Muscle layer of duodenum (tissue), 2 donors: Measurements from ENCODE around the gene TBC1D17.
"Not testable (repeated sequence)": the region's sequence is repeated elsewhere in the genome, so short reads cannot be mapped to it uniquely, and the experiment has no call there.

ENCODE experiments used
- H3K27ac ChIP-seq: one replicate; pipeline ENCODE4 v1.7.0; 2013; ENCODE audit warnings: mild to moderate bottlenecking, low read length
- H3K27me3 ChIP-seq: one replicate; pipeline ENCODE4 v1.7.0; 2013; ENCODE audit warnings: low read depth, mild to moderate bottlenecking, control low read depth, low read length
- H3K36me3 ChIP-seq, 2 donors: one replicate each; pipeline ENCODE4 v1.7.0; 2013; ENCODE audit warnings: low read length in 2 of 2, control low read depth in 1 of 2, mild to moderate bottlenecking in 1 of 2; ENCODE audit not compliant: insufficient read depth in 2 of 2, control insufficient read depth in 1 of 2
- H3K4me1 ChIP-seq, 2 donors: one replicate each; pipeline ENCODE4 v1.7.0; 2013; ENCODE audit warnings: low read length in 2 of 2, mild to moderate bottlenecking in 2 of 2, control low read depth in 1 of 2, moderate library complexity in 1 of 2; ENCODE audit not compliant: insufficient read depth in 2 of 2, control insufficient read depth in 1 of 2
- H3K4me3 ChIP-seq, 2 donors: one replicate each; pipeline ENCODE4 v1.7.0; 2013; ENCODE audit warnings: low read length in 2 of 2, low read depth in 1 of 2, mild to moderate bottlenecking in 1 of 2
- H3K9me3 ChIP-seq, 2 donors: one replicate each; pipeline ENCODE4 v1.7.0; 2013; ENCODE audit warnings: low read length in 2 of 2, control low read depth in 1 of 2, mild to moderate bottlenecking in 1 of 2; ENCODE audit not compliant: control insufficient read depth in 1 of 2
- donor health status: healthy.

TBC1D17 gene

GRCh38 chr19:49918089-49918488 lies 40.6 kb downstream of the TBC1D17 start:
- peaks cover 0 to under 1% of the 10 kb centered on the region in 2 donors for H3K4me1 ChIP-seq
- peaks cover 0 to 55% of the 10 kb centered on the region in 2 donors for H3K36me3 ChIP-seq
- H3K4me3 ChIP-seq, result no peak overlapping the region
- no peak overlapping the region for H3K27ac ChIP-seq
- H3K9me3 ChIP-seq, result no peaks in the 10 kb centered on the region
- H3K27me3 ChIP-seq, result no peaks in the 10 kb centered on the region

GRCh38 chr19:49920624-49921363 lies 43.3 kb downstream of the TBC1D17 start:
- Histone ChIP-seq H3K4me1 (no peaks in the 10 kb centered on the region), H3K27ac (no peak overlapping the region), H3K9me3 (no peaks in the 10 kb centered on the region), H3K36me3 (peaks cover 6 to 52% of the 10 kb centered on the region in 2 donors), H3K4me3 (no peak overlapping the region), H3K27me3 (no peaks in the 10 kb centered on the region)

GRCh38 chr19:49921871-49922795 lies 44.6 kb downstream of the TBC1D17 start:
- Histone ChIP-seq H3K36me3 (peaks cover 11 to 47% of the 10 kb centered on the region in 2 donors), H3K4me1 (peaks cover 0 to 3% of the 10 kb centered on the region in 2 donors), H3K27me3 (no peaks in the 10 kb centered on the region), H3K4me3 (no peak overlapping the region), H3K27ac (no peak overlapping the region), H3K9me3 (no peaks in the 10 kb centered on the region)

- Histone ChIP-seq H3K27ac (no peak overlapping the region), H3K36me3 (peaks cover 18 to 50% of the 10 kb centered on the region in 2 donors), H3K4me1 (peaks cover 7 to 15% of the 10 kb centered on the region in 2 donors), H3K4me3 (no peak overlapping the region), H3K9me3 (no peaks in the 10 kb centered on the region), H3K27me3 (no peaks in the 10 kb centered on the region)
Observed at GRCh38 chr19:49923055-49924003, 45.8 kb downstream of the TBC1D17 start.

GRCh38 chr19:49924004-49924880 lies 46.7 kb downstream of the TBC1D17 start:
- Histone ChIP-seq H3K4me3 (no peak overlapping the region), H3K27me3 (no peaks in the 10 kb centered on the region), H3K9me3 (no peaks in the 10 kb centered on the region), H3K4me1 (peaks cover 7 to 20% of the 10 kb centered on the region in 2 donors), H3K27ac (no peak overlapping the region), H3K36me3 (peaks cover 18 to 46% of the 10 kb centered on the region in 2 donors)

- not testable (repeated sequence) for H3K4me3 ChIP-seq, H3K27ac ChIP-seq, H3K27me3 ChIP-seq, H3K9me3 ChIP-seq
- Histone ChIP-seq H3K4me1 (peaks cover 7 to 20% of the 10 kb centered on the region in 2 donors), H3K36me3 (peaks cover 18 to 46% of the 10 kb centered on the region in 2 donors)
Observed at GRCh38 chr19:49924881-49925210, 47.3 kb downstream of the TBC1D17 start.

GRCh38 chr19:49925486-49925885 lies 48.0 kb downstream of the TBC1D17 start:
- H3K27me3 ChIP-seq, result no peaks in the 10 kb centered on the region
- H3K27ac ChIP-seq, result no peak overlapping the region
- no peaks in the 10 kb centered on the region for H3K9me3 ChIP-seq
- peaks cover 7 to 20% of the 10 kb centered on the region in 2 donors for H3K4me1 ChIP-seq
- H3K36me3 ChIP-seq, result peaks cover 18 to 42% of the 10 kb centered on the region in 2 donors
- no peak overlapping the region for H3K4me3 ChIP-seq

- no peak overlapping the region for H3K4me3 ChIP-seq
- H3K4me1 ChIP-seq, result peaks cover 7 to 20% of the 10 kb centered on the region in 2 donors
- H3K9me3 ChIP-seq, result no peaks in the 10 kb centered on the region
- H3K27me3 ChIP-seq, result no peaks in the 10 kb centered on the region
- H3K36me3 ChIP-seq, result peaks cover 18 to 34% of the 10 kb centered on the region in 2 donors
- no peak overlapping the region for H3K27ac ChIP-seq
Observed at GRCh38 chr19:49926515-49926914, 49.0 kb downstream of the TBC1D17 start.

GRCh38 chr19:49927526-49928264 lies 50.2 kb downstream of the TBC1D17 start:
- no peaks in the 10 kb centered on the region for H3K9me3 ChIP-seq
- H3K36me3 ChIP-seq, result peaks cover 18 to 23% of the 10 kb centered on the region in 2 donors
- peaks cover 7 to 20% of the 10 kb centered on the region in 2 donors for H3K4me1 ChIP-seq
- H3K27ac ChIP-seq, result peak overlapping the region; percentile 68
- no peaks in the 10 kb centered on the region for H3K27me3 ChIP-seq
- peak overlapping the region in 1 of 2 donors; percentile 38 for H3K4me3 ChIP-seq
